GM12878 (cell line): ENCODE results near the gene ZNRF3. TPM values are rescaled to one million over a fixed set of nuclear protein-coding genes. Genes with fewer than 3 reads are reported as not detected.
A peak's percentile ranks its signal among the peaks of the same experiment; 100 is the strongest.

Source experiments
- ATAC-seq: fragments of 200-7000 bp; cut with Tn5 transposase; 3 replicates; pipeline ENCODE4 v1.9.1; 2020; ENCODE audit warnings: mild to moderate bottlenecking, moderate library complexity
- BruUV-seq: library from RNA; stranded (reverse); fragments of 400-500 nt; replicated peaks from 2 replicates; lab custom pipeline; 2021; lab: Mats Ljungman, UMichigan
- CTCF ChIA-PET: fragments of 300-600 bp; sonication (Branson Sonifier 250); formaldehyde crosslinking; extraction: SDS; loops from one replicate; lab custom pipeline; 2021; ENCODE audit warnings: inconsistent platforms; lab: Yijun Ruan, JAX
- POLR2A ChIA-PET: fragments of 350-600 bp; formaldehyde crosslinking; extraction: SDS; loops from one replicate; lab custom pipeline; 2021; ENCODE audit warnings: inconsistent platforms; lab: Charles Lee
- RAD21 ChIA-PET: fragments of 300-600 bp; sonication (Branson Sonifier 250); formaldehyde crosslinking; loops from one replicate; lab custom pipeline; 2023; ENCODE audit warnings: antibody characterized with exemption; ENCODE audit not compliant: unreplicated experiment; lab: Charles Lee
- SMC1A ChIA-PET: fragments of 300-600 bp; sonication (Branson Sonifier 250); formaldehyde crosslinking; loops from one replicate; lab custom pipeline; 2023; ENCODE audit not compliant: unreplicated experiment, uncharacterized antibody; lab: Charles Lee
- DNase-seq: peaks from one replicate; pipeline ENCODE4 v3.0.0-alpha.2; 2011; ENCODE audit warnings: low read depth, low spot score
- FAIRE-seq: peaks from 3 replicates; lab custom pipeline; 2011; peaks lifted over from hg19 to GRCh38; lab: Jason Lieb, UNC
- H2AFZ ChIP-seq: 2 replicates; pipeline ENCODE4 v1.6.0; 2011; ENCODE audit warnings: low read depth, low read length, control low read depth; ENCODE audit not compliant: control insufficient read depth
- H3K27ac ChIP-seq: 2 replicates; pipeline ENCODE4 v1.5.1; 2011; ENCODE audit warnings: control low read depth; ENCODE audit not compliant: control insufficient read depth, insufficient read depth
- H3K27me3 ChIP-seq, 2 experiments: replicated peaks in 1 of 2; 2 replicates each; pipeline versions ENCODE4 v1.6.0 to v1.6.1; 2011; ENCODE audit warnings: low read length in 1 of 2; ENCODE audit not compliant: control insufficient read depth in 2 of 2, insufficient read depth in 2 of 2
- H3K36me3 ChIP-seq, 2 experiments: 2 replicates each; pipeline ENCODE4 v1.5.1; 2011; ENCODE audit warnings: low read length in 1 of 2; ENCODE audit not compliant: control insufficient read depth in 2 of 2, insufficient read depth in 2 of 2
- H3K4me1 ChIP-seq: 2 replicates; pipeline ENCODE4 v1.6.1; 2011; ENCODE audit warnings: mild to moderate bottlenecking, low read length, moderate library complexity, mixed read lengths; ENCODE audit not compliant: control insufficient read depth, insufficient read depth
- H3K4me2 ChIP-seq: 2 replicates; pipeline ENCODE4 v1.6.0; 2011; ENCODE audit warnings: control low read depth; ENCODE audit not compliant: control insufficient read depth, insufficient read depth
- H3K4me3 ChIP-seq: fragments of 200-600 bp; sonication (generic); 2 replicates; pipeline ENCODE4 v1.5.1; 2016
- H3K79me2 ChIP-seq: 2 replicates; pipeline ENCODE4 v1.6.0; 2011; ENCODE audit warnings: low read length; ENCODE audit not compliant: control insufficient read depth, insufficient read depth
- H3K9ac ChIP-seq: 2 replicates; pipeline ENCODE4 v1.8.0; 2011; ENCODE audit warnings: low read length, control low read depth, mixed read lengths; ENCODE audit not compliant: control insufficient read depth, insufficient read depth
- H3K9me3 ChIP-seq: replicated peaks from 3 replicates; pipeline ENCODE4 v1.5.1; 2011; ENCODE audit warnings: mild to moderate bottlenecking, low read length; ENCODE audit not compliant: control insufficient read depth, insufficient read depth
- H4K20me1 ChIP-seq: 2 replicates; pipeline ENCODE4 v1.6.0; 2011; ENCODE audit not compliant: control insufficient read depth, insufficient read depth
- NR2F1 ChIP-seq: fragments of 450-650 bp; conservative IDR thresholded peaks from 2 replicates; pipeline ENCODE4 v1.6.1; 2017; ENCODE audit warnings: mild to moderate bottlenecking
- SKIL ChIP-seq: fragments of 450-650 bp; IDR thresholded peaks from 2 replicates; pipeline ENCODE4 v1.6.1; 2017; ENCODE audit warnings: mild to moderate bottlenecking, low read depth, inconsistent platforms; ENCODE audit not compliant: poor library complexity, severe bottlenecking
- ZNF687 ChIP-seq: fragments of 450-650 bp; IDR thresholded peaks from 2 replicates; pipeline ENCODE4 v1.6.1; 2017; ENCODE audit warnings: mild to moderate bottlenecking, moderate library complexity
- WGBS: methylation state at CpG from one replicate; pipeline ENCODE4 v1.1.6; 2016; ENCODE audit warnings: low lambda C conversion rate; ENCODE audit not compliant: insufficient replicate concordance, insufficient coverage; ENCODE audit errors: missing lambda C conversion rate; 5-methylcytosine and 5-hydroxymethylcytosine counted together
- in situ Hi-C: fragments of 300-500 bp; cut with MboI; formaldehyde crosslinking; loops from 9 replicates; pipeline ENCODE4 v1.14.3; 2018; ENCODE audit warnings: mixed read lengths
- intact Hi-C: fragments of 100-400 bp; cut with micrococcal nuclease; formaldehyde crosslinking; loops from one replicate; pipeline ENCODE4 v1.14.2; 2022; ENCODE audit not compliant: unreplicated experiment
- polyA plus RNA-seq, 11 experiments: library from polyadenylated mRNA; depleted of rRNA in 4 of 11; unstranded in 6 of 11; stranded (reverse) in 5 of 11; fragments of >200 nt; fragmentation: Nextera tagmentation in 4 of 11; fragmentation: Illumina TruSeq in 1 of 11; extraction: Ambion mirVana in 4 of 11; extraction: Trizol in 1 of 11; gene quantifications; 1 replicate in 1 of 11; 2 replicates in 10 of 11; pipeline versions ENCODE4 v1.2.1 to v1.2.3, GENCODE V29; 2011 to 2016; ENCODE audit warnings: inconsistent platforms in 2 of 11, missing spikeins in 2 of 11, low read depth in 1 of 11
- total RNA-seq, 4 experiments: library from RNA; depleted of rRNA in 3 of 4; stranded (reverse); fragments of >200 nt in 3 of 4; fragmentation: Illumina TruSeq in 1 of 4; extraction: Trizol in 1 of 4; gene quantifications; 2 replicates each; pipeline versions ENCODE4 v1.2.1 to v1.2.3, GENCODE V29; 2013 to 2021

ZNRF3 gene
- total and polyA plus RNA-seq, 10 of the 15 experiments (the other 5 are each of a cell fraction or from before 2014, with no cell fraction given), result 0.05 to 2.4 (median 0.46) TPM

GRCh38 chr22:28977481-28977971 is 94.2 kb downstream of the ZNRF3 start:
- Histone ChIP-seq H3K4me1 (no peaks in the 10 kb centered on the region), H3K9me3 (no peaks in the 10 kb centered on the region), H3K79me2 (no peaks in the 10 kb centered on the region), H2AFZ (no peak overlapping the region), H3K4me2 (no peak overlapping the region), H3K4me3 (no peak overlapping the region), H4K20me1 (no peaks in the 10 kb centered on the region; the same call in 1 of the 2 replicates), H3K36me3 (no peaks in the 10 kb centered on the region), H3K9ac (no peak overlapping the region), H3K27me3 (0 out of 4 replicates have a peak, but pooled peaks cover 0 to 5% of the 10 kb centered on the region in 2 experiments), H3K27ac (no peak overlapping the region)
- TF ChIP-seq NR2F1 (peak; percentile 20; the same call in 1 of the 2 replicates), SKIL (peak; percentile 38), ZNF687 (no peak)
- ATAC-seq, result peak; percentile 73
- DNase-seq, result no peak
- peak; percentile 18 for FAIRE-seq
- WGBS, result 44% methylated on average over 5 of the region's 5 CpGs
- in situ Hi-C loops, result no loop called here
- intact Hi-C loops, result loop anchor here (2.0 kb wide), 1 partner anchor 57 kb away; no protein-coding TSS in a partner anchor
- ChIA-PET SMC1A (interaction anchor here (0.9 to 3.3 kb wide), 33 partner anchors 8 to 226 kb away, joined by 3 to 19 read pairs (median 5); no protein-coding TSS in a partner anchor), POLR2A (interaction anchor here (0.6 to 1.7 kb wide), 12 partner anchors 11 to 228 kb away, joined by 3 to 8 read pairs (median 4); partner anchors contain the start of gene EMID1), RAD21 (interaction anchor here (0.6 to 3.6 kb wide), 22 partner anchors 9 to 122 kb away, joined by 3 to 35 read pairs (median 4); partner anchors contain the start of gene ZNRF3), CTCF (interaction anchor here (0.6 to 2.2 kb wide), 16 partner anchors 9 to 91 kb away, joined by 3 to 11 read pairs (median 3); no protein-coding TSS in a partner anchor)
- BruUV-seq, result no TSS peak
